Measurements from ENCODE around the gene TICRR. TPM values are rescaled to one million over a fixed set of nuclear protein-coding genes. Genes with fewer than 3 reads are reported as not detected.

TICRR gene
- total and polyA plus RNA-seq, 2 experiments from 2014 or later, result 0.91 to 2.3 TPM

- Histone ChIP-seq H3K4me2 (no peak overlapping the region), H3K9me2 (replicated peaks; ENCODE audit: insufficient read depth) (no peaks in the 10 kb centered on the region), H3K36me3 (replicated peaks; ENCODE audit: insufficient read depth, low read depth) (no peaks in the 10 kb centered on the region), H2AFZ (no peak overlapping the region), H3K9me3 (ENCODE audit: low read depth) (no peaks in the 10 kb centered on the region), H3K4me1 (ENCODE audit: insufficient read depth) (no peaks in the 10 kb centered on the region), H4K20me1 (ENCODE audit: insufficient read depth, poor library complexity, severe bottlenecking) (no peaks in the 10 kb centered on the region), H3K27ac (no peak overlapping the region), H3K27me3 (no peaks in the 10 kb centered on the region), H3K79me2 (peaks cover 3% of the 10 kb centered on the region), H3K4me3 (no peak overlapping the region)
- 91% methylated on average over 13 of the region's 16 CpGs for WGBS (ENCODE audit: low lambda C conversion rate, missing lambda C conversion rate)
- TF ChIP-seq EZH2phosphoT487 (IDR thresholded peaks at IDR 0.05; ENCODE audit: low read depth, severe bottlenecking, unreplicated experiment) (no peak), CTCF (IDR thresholded peaks at IDR 0.05; ENCODE audit: poor library complexity) (no peak), EZH2 (IDR thresholded peaks at IDR 0.05; ENCODE audit: borderline replicate concordance) (no peak)
- DNase-seq (ENCODE audit: low spot score), result no peak
These were observed 77.4 kb downstream of the TICRR start for GRCh38 chr15:89652666-89653065.

GRCh38 chr15:89653578-89653977 is 78.3 kb downstream of the TICRR start:
- Histone ChIP-seq H3K4me3 (no peak overlapping the region), H3K27ac (no peak overlapping the region), H3K9me3 (ENCODE audit: low read depth) (no peaks in the 10 kb centered on the region), H2AFZ (no peak overlapping the region), H3K4me1 (ENCODE audit: insufficient read depth) (no peaks in the 10 kb centered on the region), H3K27me3 (no peaks in the 10 kb centered on the region), H3K79me2 (peaks cover 3% of the 10 kb centered on the region), H4K20me1 (ENCODE audit: insufficient read depth, poor library complexity, severe bottlenecking) (no peaks in the 10 kb centered on the region), H3K9me2 (replicated peaks; ENCODE audit: insufficient read depth) (no peaks in the 10 kb centered on the region), H3K4me2 (no peak overlapping the region), H3K36me3 (replicated peaks; ENCODE audit: insufficient read depth, low read depth) (no peaks in the 10 kb centered on the region)
- 91% methylated on average over 2 of the region's 2 CpGs for WGBS (ENCODE audit: low lambda C conversion rate, missing lambda C conversion rate)
- DNase-seq (ENCODE audit: low spot score), result no peak
- TF ChIP-seq EZH2 (IDR thresholded peaks at IDR 0.05; ENCODE audit: borderline replicate concordance), result no peak
- no peak for TF ChIP-seq CTCF (IDR thresholded peaks at IDR 0.05; ENCODE audit: poor library complexity)
- no peak for TF ChIP-seq EZH2phosphoT487 (IDR thresholded peaks at IDR 0.05; ENCODE audit: low read depth, severe bottlenecking, unreplicated experiment)

- Histone ChIP-seq H3K4me1 (ENCODE audit: insufficient read depth) (no peaks in the 10 kb centered on the region), H3K27ac (no peak overlapping the region), H3K79me2 (peaks cover 3% of the 10 kb centered on the region), H4K20me1 (ENCODE audit: insufficient read depth, poor library complexity, severe bottlenecking) (no peaks in the 10 kb centered on the region), H3K4me2 (peak overlapping the region; percentile 98), H3K27me3 (no peaks in the 10 kb centered on the region), H3K36me3 (replicated peaks; ENCODE audit: insufficient read depth, low read depth) (no peaks in the 10 kb centered on the region), H3K9me2 (replicated peaks; ENCODE audit: insufficient read depth) (no peaks in the 10 kb centered on the region), H3K9me3 (ENCODE audit: low read depth) (no peaks in the 10 kb centered on the region), H2AFZ (peak overlapping the region; percentile 96), H3K4me3 (peak overlapping the region; percentile 89)
- 38% methylated on average over 14 of the region's 14 CpGs for WGBS (ENCODE audit: low lambda C conversion rate, missing lambda C conversion rate)
- TF ChIP-seq EZH2phosphoT487 (IDR thresholded peaks at IDR 0.05; ENCODE audit: low read depth, severe bottlenecking, unreplicated experiment), result no peak
- TF ChIP-seq CTCF (IDR thresholded peaks at IDR 0.05; ENCODE audit: poor library complexity), result no peak
- no peak for TF ChIP-seq EZH2 (IDR thresholded peaks at IDR 0.05; ENCODE audit: borderline replicate concordance)
- DNase-seq (ENCODE audit: low spot score), result no peak
These were observed 79.1 kb downstream of the TICRR start for GRCh38 chr15:89654301-89654761.

All from hepatocyte (in vitro differentiated cells).